SIG-M5 (cell line): ENCODE measurements around the gene NME3.

Source experiments
- DNase-seq: peaks from one replicate; lab custom pipeline; 2025; lab: John Stamatoyannopoulos, UW

NME3 gene

DNA sequence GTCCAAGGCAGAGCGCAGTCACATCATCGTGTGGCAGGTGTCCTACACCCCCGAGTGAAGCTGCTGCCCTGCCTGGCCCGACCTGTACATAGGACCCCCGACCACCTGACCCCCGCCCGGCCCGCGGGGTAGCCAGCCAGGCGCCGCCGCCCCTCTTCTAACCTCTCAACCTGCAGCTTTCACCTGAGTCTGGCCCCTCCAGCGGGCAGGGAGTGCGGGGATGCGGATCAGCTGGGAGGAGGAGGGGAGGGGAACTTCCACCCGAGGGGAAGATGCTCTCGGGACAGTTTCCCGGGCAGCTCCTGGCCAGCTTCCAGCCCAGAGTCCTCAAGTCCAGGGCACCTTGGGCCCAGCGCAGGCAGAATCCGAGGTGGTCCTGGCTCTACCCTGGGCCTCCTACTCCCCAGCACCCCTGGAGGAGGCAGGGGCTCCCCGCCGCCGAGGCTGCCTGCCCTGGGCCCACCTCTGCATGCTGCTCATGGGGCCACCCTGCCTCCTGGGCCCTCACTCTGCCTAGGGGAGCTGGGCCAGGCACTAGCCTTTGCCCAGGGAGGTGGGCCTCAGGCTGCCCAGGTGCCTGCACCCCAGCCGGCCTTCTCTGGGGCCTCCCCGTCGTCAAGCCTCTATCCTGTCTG, 2.5 kb downstream of the NME3 start:
- DNase-seq = no peak

GRCh38 chr16:1768061-1768766, 3.1 kb downstream of the NME3 start:
- DNase-seq = no peak

DNA sequence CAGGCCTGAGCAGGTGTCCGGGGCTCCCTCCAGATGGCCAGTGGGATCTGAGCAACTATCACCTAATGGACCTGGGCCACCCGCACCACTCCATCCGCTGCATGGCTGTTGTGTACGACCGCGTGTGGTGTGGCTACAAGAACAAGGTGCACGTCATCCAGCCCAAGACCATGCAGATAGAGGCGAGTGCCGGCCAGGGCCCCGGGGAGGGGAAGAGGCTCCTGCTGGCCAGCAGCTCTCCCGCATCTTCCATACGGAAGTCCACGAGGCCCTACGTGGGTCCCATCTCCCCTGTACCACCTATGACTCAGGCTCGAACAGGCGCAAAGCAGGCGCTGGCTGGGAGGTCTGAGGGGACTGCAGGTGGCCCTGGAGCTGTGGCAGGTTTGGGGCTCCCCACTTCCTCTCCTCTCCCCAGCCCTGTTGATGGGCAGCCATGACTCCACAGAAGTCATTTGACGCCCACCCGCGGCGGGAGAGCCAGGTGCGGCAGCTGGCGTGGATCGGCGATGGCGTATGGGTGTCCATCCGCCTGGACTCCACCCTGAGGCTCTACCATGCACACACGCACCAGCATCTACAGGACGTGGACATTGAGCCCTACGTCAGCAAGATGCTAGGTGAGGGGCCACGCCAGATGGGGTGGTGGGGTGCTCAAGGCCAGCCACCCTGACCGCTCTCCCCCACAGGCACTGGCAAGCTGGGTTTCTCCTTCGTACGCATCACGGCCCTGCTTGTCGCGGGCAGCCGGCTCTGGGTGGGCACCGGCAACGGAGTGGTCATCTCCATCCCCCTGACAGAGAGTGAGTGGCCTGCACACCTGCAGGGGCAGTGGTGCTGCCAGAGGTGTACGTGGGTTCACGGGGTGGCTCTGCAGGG, 4.0 kb downstream of the NME3 start:
- DNase-seq = no peak

DNA sequence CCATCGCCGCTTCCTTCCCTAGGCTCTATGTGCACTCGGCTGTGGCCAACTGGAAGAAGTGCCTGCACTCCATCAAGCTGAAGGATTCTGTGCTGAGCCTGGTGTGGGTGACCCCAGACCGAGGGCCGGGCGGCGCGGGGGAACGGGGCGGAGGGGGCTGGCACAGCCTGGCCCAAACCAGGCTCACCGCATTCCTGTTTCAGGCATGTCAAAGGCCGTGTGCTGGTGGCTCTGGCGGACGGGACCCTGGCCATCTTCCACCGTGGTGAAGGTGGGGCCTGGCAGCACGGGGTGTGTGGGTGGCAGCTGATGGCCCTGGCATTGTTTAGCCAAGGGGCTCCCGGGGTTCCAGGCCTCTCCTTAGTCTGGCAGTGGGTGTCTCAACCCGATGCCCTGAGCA, 4.6 kb downstream of the NME3 start:
- DNase-seq = no peak

- no peak for DNase-seq
These were observed 5.1 kb downstream of the NME3 start for GRCh38 chr16:1766231-1766630.

- no peak for DNase-seq
These were observed 5.5 kb downstream of the NME3 start for GRCh38 chr16:1765826-1766225.

DNA sequence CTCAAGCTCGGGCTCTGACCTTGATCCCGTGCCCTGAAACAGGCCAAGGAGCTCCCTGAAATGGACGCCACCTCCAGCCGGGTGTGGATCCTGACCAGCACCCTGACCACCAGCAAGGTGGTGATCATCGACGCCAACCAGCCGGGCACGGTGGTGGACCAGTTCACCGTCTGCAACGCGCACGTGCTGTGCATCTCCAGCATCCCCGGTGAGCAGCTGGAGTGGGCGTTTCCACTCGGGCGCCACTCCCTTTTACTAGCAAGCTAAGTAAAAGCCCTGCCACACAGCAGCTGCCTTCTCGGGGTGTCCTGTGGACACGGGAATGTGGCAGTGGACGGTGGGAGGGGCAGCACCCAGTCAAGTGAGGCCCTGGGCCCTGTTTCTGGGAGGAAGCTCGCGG, 6.4 kb downstream of the NME3 start:
- no peak for DNase-seq

GRCh38 chr16:1763521-1764511, 7.5 kb downstream of the NME3 start:
- DNase-seq = no peak

DNA sequence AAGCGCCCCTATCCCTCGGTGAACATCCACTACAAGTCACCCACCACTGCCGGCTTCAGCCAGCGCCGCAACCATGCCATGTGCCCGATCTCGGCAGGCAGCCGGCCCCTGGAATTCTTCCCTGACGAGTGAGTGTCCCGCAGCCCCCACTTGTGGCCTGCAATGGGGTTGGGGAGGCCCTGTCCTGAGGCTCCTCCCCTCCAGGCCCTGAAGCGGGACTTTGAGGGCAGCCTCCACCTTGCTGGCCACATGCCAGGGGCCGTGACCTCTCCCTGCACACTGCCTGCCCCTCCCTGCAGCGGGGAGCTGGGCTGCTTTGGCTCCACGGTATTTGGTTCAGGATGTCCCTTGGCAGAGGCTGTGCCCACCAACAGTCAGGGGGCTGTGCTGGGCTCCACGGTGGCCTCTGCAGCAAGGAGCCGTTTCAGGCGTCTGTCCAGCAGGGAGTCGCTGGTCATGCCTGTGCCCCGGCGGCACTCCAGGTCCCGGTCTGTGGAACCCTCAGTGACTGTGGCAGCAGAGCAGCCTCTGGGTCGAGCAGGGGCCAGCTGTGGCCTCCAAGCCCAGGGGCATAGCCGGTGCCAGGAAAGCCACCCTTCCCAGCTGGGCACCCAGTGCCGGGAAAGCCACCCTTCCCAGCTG, 8.3 kb downstream of the NME3 start:
- no peak for DNase-seq

DNA sequence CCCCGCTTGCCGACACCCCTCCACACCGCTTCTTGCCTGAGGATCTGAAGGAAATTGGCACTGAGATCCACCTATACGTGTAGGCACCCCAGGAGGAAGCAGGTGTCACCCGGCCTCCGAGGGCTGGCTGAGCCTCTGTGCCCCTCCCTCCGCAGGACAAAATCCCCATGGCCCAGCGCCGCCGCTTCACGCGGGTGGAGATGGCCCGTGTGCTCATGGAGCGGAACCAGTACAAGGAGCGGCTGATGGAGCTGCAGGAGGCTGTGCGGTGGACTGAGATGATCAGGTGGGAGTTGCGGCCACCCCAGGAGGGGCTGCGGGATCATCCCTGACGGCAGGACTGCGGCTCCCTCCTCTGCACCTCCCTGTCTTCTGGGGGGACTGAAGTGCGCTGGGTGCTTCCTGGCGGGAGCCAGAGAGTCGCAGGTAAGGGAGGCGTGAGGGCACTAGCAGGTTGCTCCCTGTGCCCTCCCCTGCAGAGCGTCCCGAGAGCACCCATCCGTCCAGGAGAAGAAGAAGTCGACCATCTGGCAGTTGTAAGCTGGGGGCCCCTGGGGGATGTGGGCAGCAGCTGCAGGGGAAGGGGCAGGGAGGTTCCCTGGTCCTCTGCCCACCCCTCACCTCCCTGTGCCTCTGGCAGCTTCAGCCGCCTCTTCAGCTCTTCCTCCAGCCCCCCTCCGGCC, 9.0 kb downstream of the NME3 start:
- no peak for DNase-seq

GRCh38 chr16:1761751-1762150, 9.6 kb downstream of the NME3 start:
- DNase-seq = no peak

DNA sequence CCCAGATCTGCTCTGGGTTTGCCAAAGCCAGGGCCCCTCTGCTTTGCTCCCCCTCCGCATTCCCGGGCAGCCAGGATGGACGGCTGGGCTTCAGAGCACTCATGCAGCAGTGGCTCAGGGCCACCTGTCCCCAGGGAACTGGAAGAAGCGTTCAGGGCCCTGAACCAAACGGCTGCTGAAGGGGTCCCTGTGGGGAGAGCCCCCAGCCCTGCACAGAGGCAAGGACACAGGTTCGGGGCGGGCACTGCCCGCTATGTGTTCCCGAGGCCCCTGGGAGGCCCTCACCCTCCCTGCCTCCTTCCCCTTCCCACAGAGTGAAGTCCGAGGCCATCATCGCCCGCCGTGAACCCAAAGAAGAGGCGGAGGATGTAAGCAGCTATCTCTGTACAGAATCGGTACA, 10.4 kb downstream of the NME3 start:
- DNase-seq = no peak

DNA sequence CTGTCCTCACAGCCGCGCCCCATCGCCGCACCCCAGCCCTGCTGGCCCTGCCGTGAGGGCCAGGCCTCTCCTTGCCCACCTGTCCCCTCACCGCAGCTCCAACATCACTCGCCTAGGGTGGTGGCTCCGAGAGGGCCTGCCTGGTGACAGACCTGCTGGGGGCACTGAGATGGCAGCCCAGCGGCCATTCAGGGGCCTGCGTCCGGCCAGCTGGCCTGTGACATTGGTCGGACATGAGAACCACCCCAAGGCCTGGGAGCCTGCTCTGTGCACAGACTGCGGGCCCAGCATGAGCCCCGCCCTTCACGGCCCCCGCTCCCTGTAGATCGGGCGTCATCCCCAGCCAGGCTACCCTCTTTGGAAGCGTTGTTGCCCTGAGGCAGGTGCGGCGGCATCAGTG, 11.8 kb downstream of the NME3 start:
- DNase-seq = no peak

DNA sequence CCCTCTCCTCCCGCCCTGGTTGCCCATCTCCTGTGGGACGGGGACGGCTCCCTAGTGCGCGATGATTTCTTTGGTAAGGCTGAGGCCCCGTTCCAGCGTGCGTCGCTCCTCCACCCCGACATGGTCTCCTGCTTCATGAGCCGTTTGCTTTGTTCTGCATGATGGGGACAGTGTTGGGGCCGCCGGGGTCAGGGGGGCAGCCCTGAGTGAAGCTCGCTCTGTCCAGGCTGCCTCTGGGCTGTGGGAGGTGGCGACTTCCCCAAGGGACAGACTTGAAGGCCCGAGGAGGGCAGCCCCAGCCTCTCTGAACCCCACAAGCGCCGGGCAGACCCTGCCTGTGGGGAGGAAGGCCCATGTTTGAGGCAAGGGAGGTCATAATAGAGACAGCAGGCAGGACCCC, 12.4 kb downstream of the NME3 start:
- DNase-seq = no peak

- no peak for DNase-seq
These were observed 13.5 kb downstream of the NME3 start for GRCh38 chr16:1757714-1758461.

DNA sequence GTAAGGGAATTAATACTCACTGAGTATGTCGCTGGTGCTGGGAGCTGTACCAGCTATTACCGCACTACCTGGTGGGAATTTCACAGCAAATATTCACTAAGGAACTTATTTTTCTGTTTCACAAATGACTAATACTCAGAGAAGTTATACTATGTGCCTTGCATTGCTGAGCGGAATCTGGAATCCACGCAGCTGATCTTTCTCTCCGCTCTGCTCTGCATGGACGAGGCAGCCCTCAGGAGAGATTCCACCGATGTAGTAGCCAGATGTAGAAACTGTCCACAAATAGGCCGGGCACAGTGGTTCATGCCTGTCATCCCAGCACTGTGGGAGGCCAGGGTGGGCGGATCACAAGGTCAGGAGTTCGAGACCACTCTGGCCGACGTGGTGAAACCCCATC, 17.1 kb downstream of the NME3 start:
- DNase-seq = no peak

- no peak for DNase-seq
These were observed 18.5 kb downstream of the NME3 start for GRCh38 chr16:1752853-1753252.

DNA sequence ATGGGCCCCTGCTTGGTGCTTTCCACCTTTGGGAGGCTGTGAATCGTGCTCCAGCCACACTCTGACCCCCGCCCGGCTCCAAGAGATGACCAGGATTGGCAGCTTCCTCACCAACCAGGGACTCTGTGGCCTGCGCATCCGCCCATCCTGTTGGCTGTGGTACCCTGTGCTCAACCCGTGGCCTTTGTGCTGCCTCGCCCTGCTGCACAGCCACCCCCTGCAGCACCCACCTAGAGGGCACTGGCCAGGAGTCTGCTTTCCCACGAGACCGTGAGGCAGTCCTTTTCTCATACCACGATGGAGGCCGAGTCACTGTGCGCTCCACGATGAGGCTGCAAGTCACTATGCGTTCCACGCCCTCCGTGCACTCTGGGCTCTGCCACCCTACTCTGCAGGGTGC, 19.4 kb downstream of the NME3 start:
- DNase-seq = no peak

- no peak for DNase-seq
These were observed 21.9 kb downstream of the NME3 start for GRCh38 chr16:1749152-1750117.
